H1 (cell line): ENCODE data around the gene LRRIQ4. TPM values are rescaled to one million over a fixed set of nuclear protein-coding genes. Genes with fewer than 3 reads are reported as not detected.

ENCODE experiments used
- JUND ChIP-seq: IDR thresholded peaks from 2 replicates; pipeline ENCODE4 v1.6.1; 2011; ENCODE audit warnings: mild to moderate bottlenecking, improper control_type of control experiment, low read length
- RAD21 ChIP-seq, 2 experiments: IDR thresholded peaks in 1 of 2; conservative IDR thresholded peaks in 1 of 2; 2 replicates each; pipeline ENCODE4 v1.6.1; 2011; ENCODE audit warnings: low read depth in 2 of 2, low read length in 2 of 2, improper control_type of control experiment in 1 of 2, inconsistent platforms in 1 of 2, mild to moderate bottlenecking in 1 of 2, moderate library complexity in 1 of 2
- SP4 ChIP-seq: IDR thresholded peaks from 2 replicates; pipeline ENCODE4 v1.6.1; 2012; ENCODE audit warnings: low read length, inconsistent platforms
- polyA plus RNA-seq, 7 experiments: library from polyadenylated mRNA; depleted of rRNA in 3 of 7; stranded (reverse) in 5 of 7; unstranded in 2 of 7; fragments of >200 nt in 5 of 7; fragments of 200-250 nt in 2 of 7; gene quantifications; 1 replicate in 5 of 7; 2 replicates in 1 of 7; 4 replicates in 1 of 7; pipeline versions ENCODE4 v1.2.1 to v1.2.3, GENCODE V29; 2011 to 2013; ENCODE audit warnings: missing spikeins in 2 of 7, mixed read lengths in 2 of 7
- total RNA-seq: library from RNA; stranded (reverse); fragmentation: NEBNext Ultra II Directional; extraction: Animal tissue kit (Norgen Biotek cat#: 25700); gene quantifications from 2 replicates; pipeline ENCODE4 v1.2.1, GENCODE V29; 2021

LRRIQ4 gene
- total and polyA plus RNA-seq, 2 of the 8 experiments (the other 6 are each of a cell fraction or from before 2014, with no cell fraction given), result 0.08 TPM; not detected in 1

DNA sequence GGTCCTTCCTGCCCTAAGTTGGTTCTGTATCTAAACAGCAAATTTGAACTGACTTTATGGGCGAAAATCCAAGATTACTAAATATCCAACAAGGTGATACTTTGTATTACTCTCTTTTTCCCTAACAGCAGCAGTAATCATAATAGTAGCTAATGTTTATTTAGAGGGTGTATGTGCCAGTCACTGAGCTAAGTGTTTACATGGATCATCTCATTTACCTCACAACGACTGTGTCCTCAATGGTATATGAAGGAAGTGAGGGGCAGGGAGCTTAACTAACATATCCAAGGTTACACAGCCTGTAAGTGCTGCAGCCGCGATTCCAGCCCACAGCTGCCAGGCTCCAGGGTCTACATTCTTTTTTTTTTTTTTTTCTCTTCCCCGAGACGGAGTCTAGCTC is 10.3 kb downstream of the LRRIQ4 start (continued):
- no peak for TF ChIP-seq SP4
- no peak for TF ChIP-seq RAD21 (IDR thresholded peaks at IDR 0.05 in 1 of 2, conservative IDR thresholded peaks at IDR 0.05 in 1 of 2; ENCODE audit: low read depth in 2 of 2, low read length in 2 of 2)
- no peak for TF ChIP-seq JUND
